Astrocyte (in vitro differentiated cells and primary cell): ENCODE results near the gene WEE2.

ENCODE experiments used
- EZH2 ChIP-seq: IDR thresholded peaks from 2 replicates; pipeline ENCODE4 v1.6.1; 2012; ENCODE audit warnings: mild to moderate bottlenecking, low read length, inconsistent platforms; ENCODE audit not compliant: insufficient read depth
- TF ChIP-seq, protein P1 (sequence below): IDR thresholded peaks from 2 replicates; pipeline ENCODE4 v1.5.1; 2011; ENCODE audit warnings: low read depth, mild to moderate bottlenecking, inconsistent platforms, low read length, moderate library complexity; ENCODE audit not compliant: insufficient read depth

DNA sequence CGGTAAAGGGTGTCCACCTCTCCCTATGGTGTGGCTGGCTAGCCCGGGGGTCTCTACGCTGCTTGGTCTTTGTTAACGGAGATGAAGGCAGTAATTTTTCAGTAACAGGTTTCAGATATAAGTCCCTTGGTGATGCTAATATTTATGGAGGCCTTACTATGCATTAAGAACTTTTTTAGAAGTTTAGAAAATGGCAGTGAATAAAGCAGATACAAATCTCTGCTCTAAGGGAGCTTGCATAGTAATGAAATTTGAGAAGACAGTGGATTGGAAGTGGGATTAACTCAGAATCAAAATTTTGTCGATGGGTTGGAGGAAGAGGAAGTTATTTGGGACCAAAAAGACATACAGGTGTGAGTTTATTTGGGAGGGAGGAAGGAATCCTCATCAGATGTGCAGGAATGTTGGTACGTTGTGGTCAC is 30.4 kb downstream of the WEE2 start:
- no peak for TF ChIP-seq EZH2
- TF ChIP-seq, protein P1, sequence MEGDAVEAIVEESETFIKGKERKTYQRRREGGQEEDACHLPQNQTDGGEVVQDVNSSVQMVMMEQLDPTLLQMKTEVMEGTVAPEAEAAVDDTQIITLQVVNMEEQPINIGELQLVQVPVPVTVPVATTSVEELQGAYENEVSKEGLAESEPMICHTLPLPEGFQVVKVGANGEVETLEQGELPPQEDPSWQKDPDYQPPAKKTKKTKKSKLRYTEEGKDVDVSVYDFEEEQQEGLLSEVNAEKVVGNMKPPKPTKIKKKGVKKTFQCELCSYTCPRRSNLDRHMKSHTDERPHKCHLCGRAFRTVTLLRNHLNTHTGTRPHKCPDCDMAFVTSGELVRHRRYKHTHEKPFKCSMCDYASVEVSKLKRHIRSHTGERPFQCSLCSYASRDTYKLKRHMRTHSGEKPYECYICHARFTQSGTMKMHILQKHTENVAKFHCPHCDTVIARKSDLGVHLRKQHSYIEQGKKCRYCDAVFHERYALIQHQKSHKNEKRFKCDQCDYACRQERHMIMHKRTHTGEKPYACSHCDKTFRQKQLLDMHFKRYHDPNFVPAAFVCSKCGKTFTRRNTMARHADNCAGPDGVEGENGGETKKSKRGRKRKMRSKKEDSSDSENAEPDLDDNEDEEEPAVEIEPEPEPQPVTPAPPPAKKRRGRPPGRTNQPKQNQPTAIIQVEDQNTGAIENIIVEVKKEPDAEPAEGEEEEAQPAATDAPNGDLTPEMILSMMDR = no peak
